GM12878 (cell line): ENCODE data around the gene CTNNA3. TPM values are rescaled to one million over a fixed set of nuclear protein-coding genes. Genes with fewer than 3 reads are reported as not detected.
A peak's percentile ranks its signal among the peaks of the same experiment; 100 is the strongest.

Experiments used
- ATAC-seq: fragments of 200-7000 bp; cut with Tn5 transposase; 3 replicates; pipeline ENCODE4 v1.9.1; 2020; ENCODE audit warnings: mild to moderate bottlenecking, moderate library complexity
- BruUV-seq: library from RNA; stranded (reverse); fragments of 400-500 nt; replicated peaks from 2 replicates; lab custom pipeline; 2021; lab: Mats Ljungman, UMichigan
- CTCF ChIA-PET: fragments of 300-600 bp; sonication (Branson Sonifier 250); formaldehyde crosslinking; extraction: SDS; loops from one replicate; lab custom pipeline; 2021; ENCODE audit warnings: inconsistent platforms; lab: Yijun Ruan, JAX
- POLR2A ChIA-PET: fragments of 350-600 bp; formaldehyde crosslinking; extraction: SDS; loops from one replicate; lab custom pipeline; 2021; ENCODE audit warnings: inconsistent platforms; lab: Charles Lee
- RAD21 ChIA-PET: fragments of 300-600 bp; sonication (Branson Sonifier 250); formaldehyde crosslinking; loops from one replicate; lab custom pipeline; 2023; ENCODE audit warnings: antibody characterized with exemption; ENCODE audit not compliant: unreplicated experiment; lab: Charles Lee
- SMC1A ChIA-PET: fragments of 300-600 bp; sonication (Branson Sonifier 250); formaldehyde crosslinking; loops from one replicate; lab custom pipeline; 2023; ENCODE audit not compliant: unreplicated experiment, uncharacterized antibody; lab: Charles Lee
- DNase-seq: peaks from one replicate; pipeline ENCODE4 v3.0.0-alpha.2; 2011; ENCODE audit warnings: low read depth, low spot score
- FAIRE-seq: peaks from 3 replicates; lab custom pipeline; 2011; peaks lifted over from hg19 to GRCh38; lab: Jason Lieb, UNC
- H2AFZ ChIP-seq: 2 replicates; pipeline ENCODE4 v1.6.0; 2011; ENCODE audit warnings: low read depth, low read length, control low read depth; ENCODE audit not compliant: control insufficient read depth
- H3K27ac ChIP-seq: 2 replicates; pipeline ENCODE4 v1.5.1; 2011; ENCODE audit warnings: control low read depth; ENCODE audit not compliant: control insufficient read depth, insufficient read depth
- H3K27me3 ChIP-seq, 2 experiments: replicated peaks in 1 of 2; 2 replicates each; pipeline versions ENCODE4 v1.6.0 to v1.6.1; 2011; ENCODE audit warnings: low read length in 1 of 2; ENCODE audit not compliant: control insufficient read depth in 2 of 2, insufficient read depth in 2 of 2
- H3K36me3 ChIP-seq, 2 experiments: 2 replicates each; pipeline ENCODE4 v1.5.1; 2011; ENCODE audit warnings: low read length in 1 of 2; ENCODE audit not compliant: control insufficient read depth in 2 of 2, insufficient read depth in 2 of 2
- H3K4me1 ChIP-seq: 2 replicates; pipeline ENCODE4 v1.6.1; 2011; ENCODE audit warnings: mild to moderate bottlenecking, low read length, moderate library complexity, mixed read lengths; ENCODE audit not compliant: control insufficient read depth, insufficient read depth
- H3K4me2 ChIP-seq: 2 replicates; pipeline ENCODE4 v1.6.0; 2011; ENCODE audit warnings: control low read depth; ENCODE audit not compliant: control insufficient read depth, insufficient read depth
- H3K4me3 ChIP-seq: fragments of 200-600 bp; sonication (generic); 2 replicates; pipeline ENCODE4 v1.5.1; 2016
- H3K79me2 ChIP-seq: 2 replicates; pipeline ENCODE4 v1.6.0; 2011; ENCODE audit warnings: low read length; ENCODE audit not compliant: control insufficient read depth, insufficient read depth
- H3K9ac ChIP-seq: 2 replicates; pipeline ENCODE4 v1.8.0; 2011; ENCODE audit warnings: low read length, control low read depth, mixed read lengths; ENCODE audit not compliant: control insufficient read depth, insufficient read depth
- H3K9me3 ChIP-seq: replicated peaks from 3 replicates; pipeline ENCODE4 v1.5.1; 2011; ENCODE audit warnings: mild to moderate bottlenecking, low read length; ENCODE audit not compliant: control insufficient read depth, insufficient read depth
- H4K20me1 ChIP-seq: 2 replicates; pipeline ENCODE4 v1.6.0; 2011; ENCODE audit not compliant: control insufficient read depth, insufficient read depth
- CEBPZ ChIP-seq: fragments of 150-350 bp; IDR thresholded peaks from 2 replicates; pipeline ENCODE4 v1.6.1; 2016; ENCODE audit warnings: low read depth, low read length
- MTA2 ChIP-seq: fragments of 450-650 bp; IDR thresholded peaks from 2 replicates; pipeline ENCODE4 v1.6.1; 2016; ENCODE audit warnings: low read depth, mild to moderate bottlenecking, moderate library complexity
- MXI1 ChIP-seq: fragments of 150-350 bp; IDR thresholded peaks from 2 replicates; pipeline ENCODE4 v1.6.1; 2011; ENCODE audit warnings: low read depth, mild to moderate bottlenecking, inconsistent platforms, low read length, improper control_type of control experiment
- NR2F1 ChIP-seq: fragments of 450-650 bp; conservative IDR thresholded peaks from 2 replicates; pipeline ENCODE4 v1.6.1; 2017; ENCODE audit warnings: mild to moderate bottlenecking
- POLR2AphosphoS5 ChIP-seq: IDR thresholded peaks from 2 replicates; pipeline ENCODE4 v1.6.1; 2011; ENCODE audit warnings: mild to moderate bottlenecking, low read length, inconsistent platforms
- SUPT20H ChIP-seq: IDR thresholded peaks from 2 replicates; pipeline ENCODE4 v1.6.1; 2011; ENCODE audit warnings: low read depth, mild to moderate bottlenecking, low read length, moderate library complexity, borderline replicate concordance; ENCODE audit not compliant: control insufficient read depth
- TCF3 ChIP-seq: IDR thresholded peaks from 2 replicates; pipeline ENCODE4 v1.6.1; 2012; ENCODE audit warnings: low read depth, mild to moderate bottlenecking, low read length, borderline replicate concordance; ENCODE audit not compliant: insufficient read depth
- ZNF274 ChIP-seq: IDR thresholded peaks from one replicate; pipeline ENCODE4 v1.8.0; 2011; ENCODE audit not compliant: insufficient read length, insufficient read depth
- WGBS: methylation state at CpG from one replicate; pipeline ENCODE4 v1.1.6; 2016; ENCODE audit warnings: low lambda C conversion rate; ENCODE audit not compliant: insufficient replicate concordance, insufficient coverage; ENCODE audit errors: missing lambda C conversion rate; 5-methylcytosine and 5-hydroxymethylcytosine counted together
- in situ Hi-C: fragments of 300-500 bp; cut with MboI; formaldehyde crosslinking; loops from 9 replicates; pipeline ENCODE4 v1.14.3; 2018; ENCODE audit warnings: mixed read lengths
- intact Hi-C: fragments of 100-400 bp; cut with micrococcal nuclease; formaldehyde crosslinking; loops from one replicate; pipeline ENCODE4 v1.14.2; 2022; ENCODE audit not compliant: unreplicated experiment
- polyA plus RNA-seq, 11 experiments: library from polyadenylated mRNA; depleted of rRNA in 4 of 11; unstranded in 6 of 11; stranded (reverse) in 5 of 11; fragments of >200 nt; fragmentation: Nextera tagmentation in 4 of 11; fragmentation: Illumina TruSeq in 1 of 11; extraction: Ambion mirVana in 4 of 11; extraction: Trizol in 1 of 11; gene quantifications; 1 replicate in 1 of 11; 2 replicates in 10 of 11; pipeline versions ENCODE4 v1.2.1 to v1.2.3, GENCODE V29; 2011 to 2016; ENCODE audit warnings: inconsistent platforms in 2 of 11, missing spikeins in 2 of 11, low read depth in 1 of 11
- total RNA-seq, 4 experiments: library from RNA; depleted of rRNA in 3 of 4; stranded (reverse); fragments of >200 nt in 3 of 4; fragmentation: Illumina TruSeq in 1 of 4; extraction: Trizol in 1 of 4; gene quantifications; 2 replicates each; pipeline versions ENCODE4 v1.2.1 to v1.2.3, GENCODE V29; 2013 to 2021

CTNNA3 gene
- total and polyA plus RNA-seq, 10 of the 15 experiments (the other 5 are each of a cell fraction or from before 2014, with no cell fraction given), result under 0.01 to 4.5 (median 0.22) TPM; not detected in 2

- peak; percentile 57 for ATAC-seq
- no peak for FAIRE-seq
Measured at GRCh38 chr10:67608001-67608400, 88.0 kb downstream of the CTNNA3 start.

More at GRCh38 chr10:67608001-67608400, 88.0 kb downstream of the CTNNA3 start:
- ChIA-PET SMC1A (interaction anchor here (1.1 kb wide), 1 partner anchor 17 kb away, joined by 3 read pairs; no protein-coding TSS in a partner anchor), CTCF (interaction anchor here (0.9 kb wide), 1 partner anchor 55 kb away, joined by 5 read pairs; no protein-coding TSS in a partner anchor), RAD21 (interaction anchor here (1.1 kb wide), 2 partner anchors 57 to 89 kb away, joined by 5 to 7 read pairs; no protein-coding TSS in a partner anchor), POLR2A (no interaction called here)
- no peak overlapping the region for H3K9ac ChIP-seq
- H4K20me1 ChIP-seq, result no peaks in the 10 kb centered on the region
- intact Hi-C loops (no loop called here), in situ Hi-C loops (no loop called here)
- no peaks in the 10 kb centered on the region for H3K4me1 ChIP-seq
- TF ChIP-seq ZNF274 (no peak), NR2F1 (peak; percentile 81), POLR2AphosphoS5 (no peak), CEBPZ (no peak), SUPT20H (no peak), MXI1 (no peak), TCF3 (no peak), MTA2 (peak; percentile 57)
- no peak for DNase-seq
- no peak overlapping the region for H3K4me3 ChIP-seq
- WGBS, result 78% methylated on average over 2 of the region's 2 CpGs
- no peaks in the 10 kb centered on the region for H3K79me2 ChIP-seq
- no peak overlapping the region for H3K4me2 ChIP-seq
- no TSS peak for BruUV-seq
- H3K27me3 ChIP-seq, result no peaks in the 10 kb centered on the region
- H3K9me3 ChIP-seq, result no peaks in the 10 kb centered on the region
- no peak overlapping the region for H2AFZ ChIP-seq
- no peak overlapping the region for H3K27ac ChIP-seq
- no peaks in the 10 kb centered on the region for H3K36me3 ChIP-seq
